ENCODE data around the gene AASDH.

GRCh38 chr4:56414135-56414670 is 26.9 kb upstream of the AASDH start:
- no peak for TF ChIP-seq POLR2A (IDR thresholded peaks at IDR 0.05; ENCODE audit: low read length)
- TF ChIP-seq GATA1 (IDR thresholded peaks at IDR 0.05; ENCODE audit: low read depth, low read length), result no peak
